ENCODE results near the gene ZCCHC4. TPM values are rescaled to one million over a fixed set of nuclear protein-coding genes. Genes with fewer than 3 reads are reported as not detected.

The ZCCHC4 gene
- total and polyA plus RNA-seq, 2 of the 8 experiments (the other 6 are each of a cell fraction or from before 2014, with no cell fraction given) = 9.8 to 12.5 TPM

- TF ChIP-seq E2F6 (IDR thresholded peaks at IDR 0.05) = 0 out of 2 replicates have a peak, but pooled peaks have one; percentile 32
- TF ChIP-seq CEBPB (IDR thresholded peaks at IDR 0.05; ENCODE audit: low read depth, low read length) = peak; percentile 34; the same call in 1 of the 2 replicates
- TF ChIP-seq BCL11A (IDR thresholded peaks at IDR 0.05; ENCODE audit: low read depth in 2 of 2, low read length in 2 of 2) = no peak
- no peak for TF ChIP-seq USF2 (IDR thresholded peaks at IDR 0.05; ENCODE audit: low read length)
These were observed at the start of gene ZCCHC4 (continued) for GRCh38 chr4:25312496-25313200.
